HG02610 (cell line): ENCODE data around the gene FBXW9.
"Not testable (repeated sequence)": the region's sequence is repeated elsewhere in the genome, so short reads cannot be mapped to it uniquely, and the experiment has no call there.

Source experiments
- ATAC-seq: cut with Tn5 transposase; IDR thresholded peaks from one replicate; pipeline ENCODE4 v1.9.1; 2021; ENCODE audit warnings: mild to moderate bottlenecking, moderate library complexity; ENCODE audit not compliant: unreplicated experiment

FBXW9 gene

DNA sequence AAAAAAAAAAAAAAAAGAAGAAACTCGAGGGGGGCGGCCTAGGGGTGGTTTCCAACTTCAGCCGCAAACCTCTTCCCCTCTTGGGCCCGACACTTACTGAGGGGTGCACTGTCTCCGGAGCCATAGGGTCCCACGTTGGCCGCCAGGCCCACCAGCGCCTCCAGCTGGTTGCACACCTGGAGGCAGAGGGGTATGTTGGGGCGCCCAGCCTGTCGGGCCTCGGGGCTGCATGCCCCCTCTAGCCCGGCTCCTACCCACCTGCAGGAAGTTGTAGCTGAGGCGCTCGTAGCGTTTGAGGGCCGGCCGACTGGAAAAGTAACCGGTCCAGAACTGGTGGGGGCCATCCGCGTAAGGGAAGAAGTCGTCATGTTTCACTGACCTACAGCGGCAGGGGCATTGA lies 38.5 kb downstream of the FBXW9 start:
- ATAC-seq: no peak

DNA sequence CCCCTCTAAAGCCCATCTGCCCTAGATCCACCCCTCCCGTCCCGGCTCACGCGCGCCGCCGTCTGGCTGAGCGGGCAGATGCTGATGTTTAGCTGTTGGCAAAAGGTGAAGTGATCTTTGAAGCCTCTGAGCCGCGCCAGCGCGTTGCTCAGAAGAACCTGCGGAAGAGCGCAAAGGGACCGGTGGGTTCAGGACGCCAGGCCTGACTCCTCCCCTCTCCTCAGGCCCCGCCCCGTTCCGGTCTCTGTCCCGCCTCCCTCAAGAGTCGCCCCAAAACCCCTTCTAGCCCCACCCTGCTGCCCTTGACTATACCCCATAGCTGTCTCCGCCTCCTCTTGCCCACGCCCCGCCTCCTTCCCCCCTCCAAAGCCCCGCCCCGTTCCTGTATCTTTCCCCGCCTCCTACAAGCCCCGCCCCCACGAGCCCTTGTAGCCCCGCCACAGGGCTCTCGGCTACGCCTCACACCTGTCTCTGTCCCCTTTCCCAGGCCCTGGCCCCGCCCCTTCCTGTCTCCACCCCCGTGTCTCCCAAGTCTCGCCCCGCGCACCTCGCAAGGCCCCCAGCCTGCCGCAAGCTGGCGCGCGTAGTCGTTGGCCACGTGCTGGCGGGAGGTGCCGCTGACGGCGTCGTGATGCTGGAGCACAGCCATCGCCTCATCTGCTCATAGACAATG lies 39.4 kb downstream of the FBXW9 start:
- no peak for ATAC-seq

GRCh38 chr19:12655546-12655945 lies 40.9 kb downstream of the FBXW9 start:
- ATAC-seq: no peak

DNA sequence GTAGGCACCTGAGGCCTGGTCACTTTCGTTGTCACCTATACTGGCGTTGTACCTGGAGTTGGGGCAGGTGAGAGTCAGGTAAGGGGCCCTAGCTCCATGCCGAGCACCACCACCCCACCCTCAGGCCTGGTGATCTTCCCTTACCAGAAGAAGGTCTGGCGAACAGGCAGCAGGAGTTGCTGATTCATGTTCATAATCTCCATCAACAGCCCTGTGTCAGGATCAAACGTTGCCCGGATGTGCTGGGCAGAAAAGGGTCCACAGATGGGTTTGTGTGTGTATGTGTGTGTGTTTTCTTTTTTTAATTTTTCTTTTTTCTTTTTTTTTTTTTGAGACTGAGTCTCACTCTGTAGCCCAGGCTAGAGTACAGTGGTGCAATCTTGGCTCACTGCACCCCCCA lies 44.2 kb downstream of the FBXW9 start:
- no peak for ATAC-seq

DNA sequence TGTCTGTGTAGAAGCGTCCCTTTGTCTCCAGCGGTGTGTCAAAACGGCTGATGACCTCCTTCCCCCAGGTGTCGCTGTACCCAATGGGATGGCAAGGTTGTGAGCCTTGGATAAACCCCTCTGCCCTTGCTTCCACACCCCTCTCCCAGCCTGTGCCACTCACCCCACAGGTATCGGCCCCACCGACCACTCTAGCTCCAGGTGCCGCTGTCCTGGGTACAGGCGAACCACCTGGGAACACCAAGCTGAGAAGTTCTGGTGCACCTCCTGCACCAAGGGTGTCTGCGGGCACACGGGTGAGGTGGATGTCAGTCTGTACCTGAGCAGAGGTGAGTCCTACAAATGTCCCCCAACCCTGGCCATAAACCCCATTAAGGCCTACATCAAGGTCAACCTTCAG lies 46.5 kb downstream of the FBXW9 start:
- no peak for ATAC-seq

- ATAC-seq: no peak
These were observed 48.3 kb downstream of the FBXW9 start for GRCh38 chr19:12648088-12648487.

GRCh38 chr19:12647490-12648071 lies 48.9 kb downstream of the FBXW9 start:
- no peak for ATAC-seq

DNA sequence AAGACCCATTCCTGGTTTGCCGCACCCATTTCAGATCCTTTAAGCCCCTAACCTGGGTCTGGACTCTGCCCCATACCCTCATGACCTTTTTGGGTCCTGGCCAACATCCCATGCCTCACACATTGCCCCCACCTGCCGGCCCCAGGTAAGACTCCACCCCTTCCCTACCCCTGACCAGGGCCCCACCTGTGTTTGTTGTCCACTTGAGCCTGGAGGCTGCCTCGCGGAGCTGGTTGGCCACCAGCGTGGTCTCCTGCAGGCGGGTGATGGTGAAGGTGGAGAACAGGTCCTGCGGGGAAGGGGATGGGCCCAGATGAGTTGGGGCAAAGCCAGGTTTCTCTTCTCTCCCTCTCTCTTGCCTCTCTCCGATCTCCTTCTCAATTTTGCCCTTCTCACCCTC lies 49.4 kb downstream of the FBXW9 start:
- no peak for ATAC-seq

- ATAC-seq: no peak
These were observed 49.9 kb downstream of the FBXW9 start for GRCh38 chr19:12646551-12646950.

DNA sequence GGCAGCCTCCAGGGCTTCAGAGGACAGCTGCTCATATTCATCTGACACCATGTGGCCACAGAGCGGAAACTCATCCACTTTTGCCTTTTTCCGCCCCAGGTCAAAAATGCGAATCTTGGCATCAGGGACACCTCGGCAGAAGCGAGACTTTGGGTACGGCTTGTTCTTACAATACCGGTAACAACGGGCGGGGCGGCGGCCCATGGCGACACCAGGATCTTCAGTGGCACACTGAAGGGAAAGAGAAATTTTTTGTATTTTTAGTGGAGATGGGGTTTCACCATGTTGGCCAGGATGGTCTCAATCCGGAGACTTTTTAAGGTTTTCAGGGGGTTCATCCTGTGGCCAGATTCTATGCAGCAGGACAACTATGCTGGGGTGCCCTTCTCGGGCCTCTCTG lies 52.7 kb downstream of the FBXW9 start:
- not testable (repeated sequence) for ATAC-seq

DNA sequence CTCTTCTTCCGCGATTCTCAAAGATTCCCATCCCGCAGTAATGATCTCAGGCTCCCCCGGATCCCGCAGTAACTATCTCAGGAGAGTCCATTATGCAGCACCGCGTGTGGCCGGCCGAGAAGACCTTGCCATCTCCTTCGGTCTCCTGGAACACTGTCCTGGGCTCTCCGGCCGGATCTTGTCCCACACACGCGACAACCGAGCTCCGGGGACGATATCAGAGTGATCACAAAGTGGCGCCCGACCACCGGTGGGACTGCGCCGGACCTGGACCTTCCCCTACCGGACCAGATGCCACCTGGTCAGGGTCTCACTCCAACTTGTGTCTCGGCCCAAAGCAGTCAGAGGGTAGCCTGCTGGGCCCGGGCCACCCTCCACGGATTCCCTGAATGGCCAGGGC lies 53.9 kb downstream of the FBXW9 start:
- no peak for ATAC-seq

DNA sequence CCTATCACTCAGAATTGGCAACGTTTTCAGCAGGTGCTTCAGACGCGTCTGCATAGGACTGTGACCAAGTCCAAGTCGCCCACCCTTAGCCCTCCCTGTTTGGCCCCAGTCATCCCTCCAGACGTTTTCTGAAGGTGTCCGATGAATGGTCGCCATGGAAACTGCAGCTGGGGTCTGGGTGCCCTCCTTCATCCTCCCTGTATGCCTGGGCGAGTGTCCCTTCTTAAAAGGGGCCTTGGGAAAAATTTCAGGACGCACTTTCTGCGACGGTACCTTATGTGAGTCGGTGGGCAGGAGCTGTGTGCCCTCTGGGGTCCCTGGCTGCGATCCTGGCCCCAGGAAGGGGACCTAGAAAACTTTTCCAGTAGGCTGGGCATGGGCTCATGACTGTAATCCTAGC lies 55.0 kb downstream of the FBXW9 start:
- ATAC-seq: no peak

DNA sequence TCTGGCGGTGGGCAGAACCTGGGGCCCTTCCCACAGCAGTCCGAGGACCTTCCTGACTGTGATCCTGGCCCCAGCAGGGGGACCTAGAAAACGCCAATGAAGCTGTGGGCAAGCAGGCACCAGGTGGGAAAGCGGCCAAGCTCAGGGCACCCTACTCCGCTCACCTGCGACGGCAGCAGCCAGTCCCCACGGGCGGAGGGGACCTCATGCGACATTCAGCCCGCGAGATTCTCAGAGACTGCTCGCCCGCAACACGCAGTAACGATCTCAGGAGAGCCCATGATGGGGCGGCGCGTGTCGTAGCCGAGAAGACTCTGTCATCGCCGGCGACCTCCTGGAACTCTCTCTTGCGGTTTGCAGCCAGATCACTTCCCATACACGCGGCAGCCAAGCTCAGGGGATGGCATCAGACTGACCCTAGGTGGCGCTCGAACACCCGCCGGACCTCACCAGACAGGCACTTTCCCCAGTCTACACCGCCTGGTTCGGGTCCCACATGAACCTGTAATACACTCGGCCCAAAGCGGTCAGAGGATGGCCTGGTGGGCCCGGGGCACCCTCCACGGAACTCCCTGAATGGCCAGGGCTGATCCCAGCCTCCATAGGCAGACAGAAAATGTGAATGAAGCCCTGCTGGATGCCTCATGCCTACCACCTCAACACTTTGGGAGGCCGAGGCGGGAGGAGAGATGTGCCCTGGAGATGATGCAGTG lies 56.4 kb downstream of the FBXW9 start:
- ATAC-seq: peak; percentile 55
